GM12872 (cell line): ENCODE measurements around the gene ICE2.

Experiments
- CTCF ChIP-seq: IDR thresholded peaks from 3 replicates; pipeline ENCODE4 v1.5.1; 2011; ENCODE audit warnings: low read depth, mild to moderate bottlenecking, low read length, moderate library complexity; ENCODE audit not compliant: insufficient read depth

The ICE2 gene

GRCh38 chr15:60370105-60370868 lies 108.7 kb downstream of the ICE2 start:
- TF ChIP-seq CTCF = no peak

GRCh38 chr15:60369696-60370095 lies 109.2 kb downstream of the ICE2 start:
- no peak for TF ChIP-seq CTCF
